Suprapubic skin (tissue), 4 donors: ENCODE results near the gene C18orf32. TPM values are rescaled to one million over a fixed set of nuclear protein-coding genes. Genes with fewer than 3 reads are reported as not detected.
"Not testable (repeated sequence)": the region's sequence is repeated elsewhere in the genome, so short reads cannot be mapped to it uniquely, and the experiment has no call there.

ENCODE experiments used
- DNase-seq, 2 donors: peaks; one replicate each; pipeline ENCODE4 v3.0.0-alpha.2; 2019; ENCODE audit warnings: low spot score in 2 of 2
- H3K27ac ChIP-seq: fragments of 200-600 bp; sonication (generic); one replicate; pipeline ENCODE4 v1.5.1; 2019
- H3K27me3 ChIP-seq: fragments of 200-600 bp; sonication (generic); one replicate; pipeline ENCODE4 v1.5.1; 2019
- H3K36me3 ChIP-seq: fragments of 200-600 bp; sonication (generic); one replicate; pipeline ENCODE4 v1.5.1; 2019
- H3K4me1 ChIP-seq: fragments of 200-600 bp; sonication (generic); one replicate; pipeline ENCODE4 v1.5.1; 2019
- H3K4me3 ChIP-seq: fragments of 200-600 bp; sonication (generic); one replicate; pipeline ENCODE4 v1.5.1; 2019; ENCODE audit warnings: mild to moderate bottlenecking
- H3K9me3 ChIP-seq: fragments of 200-600 bp; sonication (generic); one replicate; pipeline ENCODE4 v1.5.1; 2019
- EP300 ChIP-seq: sonication (generic); formaldehyde crosslinking; IDR thresholded peaks from one replicate; pipeline ENCODE4 v1.6.1; 2017; ENCODE audit warnings: antibody characterized with exemption
- POLR2A ChIP-seq, 2 donors: fragments of 450-650 bp; IDR thresholded peaks; one replicate each; pipeline ENCODE4 v1.6.1; 2017; ENCODE audit warnings: antibody characterized with exemption in 2 of 2, mild to moderate bottlenecking in 2 of 2, moderate library complexity in 2 of 2
- POLR2AphosphoS5 ChIP-seq, 3 donors: sonication (generic); formaldehyde crosslinking; IDR thresholded peaks; one replicate each; pipeline ENCODE4 v1.6.1; 2017; ENCODE audit warnings: antibody characterized with exemption in 3 of 3
- WGBS: methylation state at CpG from one replicate; pipeline ENCODE4 v1.1.5; 2018; 5-methylcytosine and 5-hydroxymethylcytosine counted together
- total RNA-seq, 4 donors: library from RNA; depleted of rRNA; stranded (reverse); fragments of >200 nt; gene quantifications; one replicate each; pipeline ENCODE4 v1.1.0, GENCODE V29; 2016
- TF ChIP-seq, protein P1 (sequence below), 2 donors: fragments of 200-600 bp in 1 of 2; fragments of 450-650 bp in 1 of 2; sonication (generic) in 1 of 2; IDR thresholded peaks; one replicate each; pipeline ENCODE4 v1.5.1; 2016 to 2019; ENCODE audit warnings: antibody characterized with exemption in 2 of 2, mild to moderate bottlenecking in 1 of 2, moderate library complexity in 1 of 2

C18orf32 gene
- total RNA-seq, 4 donors from 2014 or later = 17.4 to 36.4 (median 24.2) TPM

DNA sequence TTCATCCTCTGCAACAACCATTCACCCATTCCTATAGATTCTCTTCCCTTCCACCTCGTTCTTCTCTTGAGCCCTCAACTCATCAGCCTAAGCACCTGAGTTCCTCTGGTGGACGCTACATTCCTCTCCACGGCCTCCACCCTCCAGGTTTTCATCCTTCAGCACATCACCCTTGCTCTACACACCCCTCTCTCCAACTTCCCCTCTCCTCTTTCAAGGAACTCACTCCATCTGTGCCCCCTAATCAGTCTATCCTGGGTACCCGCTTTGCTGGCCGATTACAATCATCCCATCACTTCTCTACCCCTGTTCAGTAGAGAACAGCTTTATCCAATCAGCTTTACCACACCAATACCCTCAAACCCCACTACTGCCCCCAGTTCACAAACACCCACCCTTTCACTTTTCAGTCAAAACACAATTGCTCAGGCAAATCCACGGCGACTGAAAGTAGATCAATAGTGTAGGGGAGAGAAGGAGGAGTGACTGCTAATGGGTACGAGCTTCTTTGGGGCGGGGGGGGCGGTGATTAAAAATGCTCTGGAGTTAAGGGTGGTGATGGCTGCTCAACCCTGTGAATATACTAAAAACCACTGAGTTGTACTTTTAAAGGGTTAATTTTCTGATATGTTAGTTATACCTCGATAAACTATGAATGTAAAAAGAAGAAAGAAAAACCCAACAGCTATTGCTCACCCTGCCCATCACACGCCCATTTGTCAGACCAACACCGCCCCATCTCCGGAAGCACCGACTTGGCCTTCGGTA, 27.4 kb downstream of the C18orf32 start:
- no peak for DNase-seq
- 17% methylated on average over 16 of the region's 16 CpGs for whole genome bisulfite sequencing
- Histone ChIP-seq H3K4me1 (peaks cover 24% of the 10 kb centered on the region), H3K4me3 (peak overlapping the region; percentile 100), H3K27ac (peak overlapping the region; percentile 93), H3K27me3 (no peaks in the 10 kb centered on the region), H3K9me3 (no peaks in the 10 kb centered on the region), H3K36me3 (no peaks in the 10 kb centered on the region)
- TF ChIP-seq EP300 = no peak
- TF ChIP-seq, protein P1, sequence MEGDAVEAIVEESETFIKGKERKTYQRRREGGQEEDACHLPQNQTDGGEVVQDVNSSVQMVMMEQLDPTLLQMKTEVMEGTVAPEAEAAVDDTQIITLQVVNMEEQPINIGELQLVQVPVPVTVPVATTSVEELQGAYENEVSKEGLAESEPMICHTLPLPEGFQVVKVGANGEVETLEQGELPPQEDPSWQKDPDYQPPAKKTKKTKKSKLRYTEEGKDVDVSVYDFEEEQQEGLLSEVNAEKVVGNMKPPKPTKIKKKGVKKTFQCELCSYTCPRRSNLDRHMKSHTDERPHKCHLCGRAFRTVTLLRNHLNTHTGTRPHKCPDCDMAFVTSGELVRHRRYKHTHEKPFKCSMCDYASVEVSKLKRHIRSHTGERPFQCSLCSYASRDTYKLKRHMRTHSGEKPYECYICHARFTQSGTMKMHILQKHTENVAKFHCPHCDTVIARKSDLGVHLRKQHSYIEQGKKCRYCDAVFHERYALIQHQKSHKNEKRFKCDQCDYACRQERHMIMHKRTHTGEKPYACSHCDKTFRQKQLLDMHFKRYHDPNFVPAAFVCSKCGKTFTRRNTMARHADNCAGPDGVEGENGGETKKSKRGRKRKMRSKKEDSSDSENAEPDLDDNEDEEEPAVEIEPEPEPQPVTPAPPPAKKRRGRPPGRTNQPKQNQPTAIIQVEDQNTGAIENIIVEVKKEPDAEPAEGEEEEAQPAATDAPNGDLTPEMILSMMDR (IDR thresholded peaks at IDR 0.05) = no peak
- TF ChIP-seq POLR2AphosphoS5 (IDR thresholded peaks at IDR 0.05) = no peak
- TF ChIP-seq POLR2A (IDR thresholded peaks at IDR 0.05) = no peak

DNA sequence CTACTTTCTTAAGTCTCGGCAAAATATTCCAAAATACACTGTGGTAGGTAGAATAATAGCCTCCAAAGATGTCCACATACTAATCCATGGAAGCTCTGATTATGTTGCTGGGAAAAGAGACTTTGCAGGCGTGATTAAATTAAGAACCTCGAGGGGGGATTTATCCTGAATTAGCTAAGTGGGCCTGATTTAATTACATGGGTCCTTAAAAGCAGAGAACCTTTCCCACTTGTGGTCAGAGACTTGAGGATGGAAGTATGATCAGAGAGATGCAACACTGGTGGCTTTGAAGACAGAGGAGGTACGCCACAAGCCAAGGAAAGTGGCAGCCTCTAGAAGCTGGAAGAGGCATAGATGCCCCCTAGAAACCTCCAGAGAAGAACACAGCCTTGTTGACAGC, 29.4 kb downstream of the C18orf32 start:
- no peak for DNase-seq
- 93% methylated on average over 4 of the region's 4 CpGs for WGBS
- Histone ChIP-seq H3K4me3 (no peak overlapping the region), H3K27ac (no peak overlapping the region), H3K9me3 (no peaks in the 10 kb centered on the region), H3K36me3 (no peaks in the 10 kb centered on the region), H3K4me1 (peaks cover 24% of the 10 kb centered on the region), H3K27me3 (no peaks in the 10 kb centered on the region)
- TF ChIP-seq POLR2A (IDR thresholded peaks at IDR 0.05) (no peak), POLR2AphosphoS5 (IDR thresholded peaks at IDR 0.05) (no peak), EP300 (no peak)
- TF ChIP-seq, protein P1 (IDR thresholded peaks at IDR 0.05) = no peak

DNA sequence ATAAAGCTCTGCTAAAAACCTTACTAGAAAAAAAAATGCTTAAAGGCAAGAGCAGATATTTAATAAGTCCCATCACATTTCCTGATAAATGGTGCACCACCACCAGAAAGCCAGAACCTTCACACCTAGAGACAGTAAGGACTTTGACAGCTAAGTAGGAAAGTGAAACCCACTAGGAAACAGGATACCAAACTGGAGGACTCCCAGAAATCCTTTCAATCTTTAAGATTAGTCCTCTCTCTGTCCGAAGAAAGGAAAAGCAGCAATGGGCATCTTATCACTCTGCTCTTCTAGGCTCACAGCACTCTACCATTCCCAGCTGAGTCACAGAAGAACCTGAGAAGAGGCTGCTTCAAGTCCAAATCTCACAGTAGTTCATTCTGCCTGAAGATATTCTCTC, 30.2 kb downstream of the C18orf32 start:
- WGBS = 47% methylated on average over 1 of the region's 1 CpG

DNA sequence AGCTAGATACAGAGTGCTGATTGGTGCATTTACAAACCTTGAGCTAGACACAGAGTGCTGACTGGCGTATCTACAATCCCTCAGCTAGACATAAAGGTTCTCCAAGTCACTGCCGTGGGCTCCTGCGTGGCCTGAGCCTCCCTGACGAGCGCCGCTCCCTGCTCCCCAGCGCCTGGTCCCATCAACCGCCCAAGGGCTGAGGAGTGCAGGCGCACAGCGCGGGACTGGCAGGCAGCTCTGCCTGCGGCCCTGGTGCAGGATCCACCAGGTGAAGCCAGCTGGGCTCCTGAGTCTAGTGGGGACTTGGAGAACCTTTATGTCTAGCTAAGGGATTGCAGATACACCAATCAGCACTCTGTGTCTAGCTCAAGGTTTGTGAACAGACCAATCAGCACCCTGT, 34.5 kb downstream of the C18orf32 start:
- H3K27me3 ChIP-seq, H3K4me3 ChIP-seq, DNase-seq, H3K4me1 ChIP-seq, H3K27ac ChIP-seq, H3K9me3 ChIP-seq, H3K36me3 ChIP-seq: not testable (repeated sequence)
- WGBS = no CpG with 5 or more reads among the region's 12 CpGs

More for the DNA sequence above, 30.2 kb downstream of the C18orf32 start:
- no peak for DNase-seq
- H3K36me3 ChIP-seq = no peaks in the 10 kb centered on the region
- no peaks in the 10 kb centered on the region for H3K9me3 ChIP-seq
- peaks cover 24% of the 10 kb centered on the region for H3K4me1 ChIP-seq
- TF ChIP-seq POLR2A (IDR thresholded peaks at IDR 0.05) = no peak
- TF ChIP-seq, protein P1 (IDR thresholded peaks at IDR 0.05) = no peak
- TF ChIP-seq POLR2AphosphoS5 (IDR thresholded peaks at IDR 0.05) = no peak
- TF ChIP-seq EP300 = no peak
- H3K27me3 ChIP-seq = no peaks in the 10 kb centered on the region
- H3K4me3 ChIP-seq = no peak overlapping the region
- H3K27ac ChIP-seq = no peak overlapping the region

DNA sequence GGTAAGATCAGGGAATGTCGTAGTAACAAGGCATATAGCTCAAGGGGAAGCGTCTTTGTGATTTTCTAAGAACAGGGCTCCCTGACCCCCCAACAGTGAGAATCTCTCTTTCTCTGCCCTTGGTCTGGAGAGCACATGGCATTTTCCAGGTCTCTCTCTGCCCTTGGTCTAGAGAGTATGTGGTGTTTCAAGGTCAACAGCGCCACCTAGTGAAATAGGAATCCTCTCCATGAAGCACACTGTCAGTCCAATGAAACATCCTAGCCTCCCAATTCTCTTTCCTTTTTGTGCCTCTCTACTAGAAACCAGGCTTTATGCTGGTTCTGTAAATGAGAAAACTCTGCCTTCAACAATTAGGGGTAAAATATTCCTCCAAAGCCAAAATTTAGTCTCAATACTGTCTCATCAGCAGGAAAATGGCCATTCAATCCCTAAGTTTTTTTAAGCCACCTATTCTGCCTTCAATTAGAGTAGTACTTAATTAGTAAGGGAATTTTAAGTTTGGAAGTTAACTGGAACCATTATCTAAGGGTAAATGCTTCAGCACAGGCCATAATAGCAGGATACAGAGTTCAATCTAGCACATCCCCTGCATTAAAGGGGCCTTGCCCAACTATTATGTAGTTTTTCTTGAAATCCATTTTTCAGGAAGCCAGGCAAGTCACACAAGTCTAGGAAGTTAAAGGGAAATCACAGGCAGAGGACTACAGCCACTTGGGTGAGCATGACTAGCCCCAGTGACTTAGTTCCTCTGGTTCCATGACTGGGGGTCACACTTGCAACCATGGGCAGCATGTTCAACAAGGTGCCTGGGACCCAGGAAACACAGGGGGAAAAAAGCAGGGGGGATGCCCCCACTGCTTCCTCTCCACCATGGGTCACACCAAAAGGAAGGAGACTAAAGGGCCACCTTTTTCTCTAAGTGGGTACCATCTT, 39.0 kb downstream of the C18orf32 start:
- H3K36me3 ChIP-seq = no peaks in the 10 kb centered on the region
- H3K27me3 ChIP-seq = no peaks in the 10 kb centered on the region
- WGBS = 74% methylated on average over 3 of the region's 3 CpGs
- no peak for TF ChIP-seq POLR2AphosphoS5 (IDR thresholded peaks at IDR 0.05)
- TF ChIP-seq EP300 = no peak
- no peak for TF ChIP-seq POLR2A (IDR thresholded peaks at IDR 0.05)
- TF ChIP-seq, protein P1 (IDR thresholded peaks at IDR 0.05) = peak in 1 of 2 donors; percentile 24
- no peak for DNase-seq
- no peaks in the 10 kb centered on the region for H3K4me1 ChIP-seq
- no peak overlapping the region for H3K27ac ChIP-seq
- no peak overlapping the region for H3K4me3 ChIP-seq
- H3K9me3 ChIP-seq = peaks cover 3% of the 10 kb centered on the region
